GM12864 (cell line): Measurements from ENCODE around the gene USP46.

Source experiments
- DNase-seq: peaks from one replicate; pipeline ENCODE4 v3.0.0-alpha.2; 2011; ENCODE audit warnings: low read depth
- H3K4me3 ChIP-seq: 2 replicates; pipeline ENCODE4 v1.5.1; 2011; ENCODE audit warnings: mild to moderate bottlenecking, low read depth, low read length, control low read depth
- TF ChIP-seq, protein P1 (sequence below): IDR thresholded peaks from 2 replicates; pipeline ENCODE4 v1.5.1; 2011; ENCODE audit warnings: low read depth, mild to moderate bottlenecking, moderate library complexity, low read length, control low read depth, inconsistent platforms; ENCODE audit errors: missing control alignments

USP46 gene

GRCh38 chr4:52612341-52612740, 46.8 kb downstream of the USP46 start:
- H3K4me3 ChIP-seq = no peak overlapping the region
- no peak for DNase-seq
- TF ChIP-seq, protein P1, sequence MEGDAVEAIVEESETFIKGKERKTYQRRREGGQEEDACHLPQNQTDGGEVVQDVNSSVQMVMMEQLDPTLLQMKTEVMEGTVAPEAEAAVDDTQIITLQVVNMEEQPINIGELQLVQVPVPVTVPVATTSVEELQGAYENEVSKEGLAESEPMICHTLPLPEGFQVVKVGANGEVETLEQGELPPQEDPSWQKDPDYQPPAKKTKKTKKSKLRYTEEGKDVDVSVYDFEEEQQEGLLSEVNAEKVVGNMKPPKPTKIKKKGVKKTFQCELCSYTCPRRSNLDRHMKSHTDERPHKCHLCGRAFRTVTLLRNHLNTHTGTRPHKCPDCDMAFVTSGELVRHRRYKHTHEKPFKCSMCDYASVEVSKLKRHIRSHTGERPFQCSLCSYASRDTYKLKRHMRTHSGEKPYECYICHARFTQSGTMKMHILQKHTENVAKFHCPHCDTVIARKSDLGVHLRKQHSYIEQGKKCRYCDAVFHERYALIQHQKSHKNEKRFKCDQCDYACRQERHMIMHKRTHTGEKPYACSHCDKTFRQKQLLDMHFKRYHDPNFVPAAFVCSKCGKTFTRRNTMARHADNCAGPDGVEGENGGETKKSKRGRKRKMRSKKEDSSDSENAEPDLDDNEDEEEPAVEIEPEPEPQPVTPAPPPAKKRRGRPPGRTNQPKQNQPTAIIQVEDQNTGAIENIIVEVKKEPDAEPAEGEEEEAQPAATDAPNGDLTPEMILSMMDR = no peak

GRCh38 chr4:52611030-52611555, 48.0 kb downstream of the USP46 start:
- TF ChIP-seq, protein P1 = no peak
- DNase-seq = no peak

DNA sequence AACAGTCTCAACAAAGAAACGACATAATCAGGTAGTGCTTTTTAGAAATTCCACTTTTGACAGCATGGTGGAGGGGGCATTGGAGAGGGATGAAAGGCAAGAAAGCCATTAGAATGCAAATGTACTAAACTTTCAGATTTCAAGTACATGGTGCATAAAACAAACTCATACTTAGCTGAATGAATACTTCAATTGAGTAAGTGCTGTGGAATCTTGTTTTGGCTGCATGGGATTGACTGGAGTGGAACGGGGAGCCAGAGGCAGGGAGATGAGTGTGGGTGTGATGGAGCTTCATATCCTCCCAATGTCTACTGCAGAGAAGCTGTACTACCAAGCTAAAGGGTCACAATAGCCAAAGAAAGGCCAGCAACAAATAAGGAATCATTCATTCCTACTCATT, 52.4 kb downstream of the USP46 start:
- no peak for DNase-seq

More at GRCh38 chr4:52611030-52611555, 48.0 kb downstream of the USP46 start:
- H3K4me3 ChIP-seq = no peak overlapping the region

DNA sequence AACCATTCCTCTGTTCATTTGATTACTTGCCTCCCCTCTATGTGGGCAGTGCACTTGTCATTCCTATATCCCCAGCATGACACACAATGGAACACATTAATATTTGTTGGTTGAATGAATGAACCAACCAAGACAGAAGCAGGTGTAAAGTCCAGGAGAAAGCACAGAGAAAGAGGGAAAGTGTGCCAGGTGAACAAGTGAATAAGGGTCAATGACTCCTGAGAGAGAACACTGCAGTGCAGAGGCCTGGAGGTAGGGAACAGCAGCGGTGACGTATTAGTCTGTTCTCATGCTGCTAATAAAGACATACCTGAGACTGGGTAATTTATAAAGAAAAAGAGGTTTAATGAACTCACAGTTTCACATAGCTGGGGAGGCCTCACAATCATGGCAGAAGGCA, 53.1 kb downstream of the USP46 start:
- no peak for DNase-seq
- TF ChIP-seq, protein P1 = no peak
- H3K4me3 ChIP-seq = no peak overlapping the region

More for the DNA sequence above, 52.4 kb downstream of the USP46 start:
- no peak overlapping the region for H3K4me3 ChIP-seq
- TF ChIP-seq, protein P1 = no peak

- H3K4me3 ChIP-seq = no peak overlapping the region
- DNase-seq = no peak
- TF ChIP-seq, protein P1 = no peak
Observed at GRCh38 chr4:52604215-52604614, 54.9 kb downstream of the USP46 start.

GRCh38 chr4:52600275-52600674, 58.8 kb downstream of the USP46 start:
- TF ChIP-seq, protein P1 = no peak
- no peak for DNase-seq

DNA sequence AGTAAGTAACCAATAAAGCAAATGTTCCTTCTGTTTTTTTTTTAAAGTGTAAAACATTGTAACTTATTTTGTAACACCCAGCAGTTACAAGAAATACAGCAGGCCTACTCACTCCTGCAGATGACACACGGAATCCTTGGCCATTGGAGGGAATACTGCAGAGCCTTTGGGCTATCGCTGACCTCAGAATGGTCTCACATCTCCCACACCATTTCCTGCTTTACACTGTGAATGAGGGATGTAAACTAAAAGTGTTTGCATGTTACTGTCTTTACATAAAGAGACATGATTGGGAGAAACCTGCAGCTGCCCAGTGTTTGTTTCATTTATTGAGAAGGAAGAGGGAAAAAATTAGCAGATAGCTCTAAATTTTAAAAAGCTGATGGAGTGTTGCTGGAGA, 64.1 kb downstream of the USP46 start:
- H3K4me3 ChIP-seq = no peak overlapping the region
- TF ChIP-seq, protein P1 = no peak

More at GRCh38 chr4:52600275-52600674, 58.8 kb downstream of the USP46 start:
- no peak overlapping the region for H3K4me3 ChIP-seq

More for the DNA sequence above, 64.1 kb downstream of the USP46 start:
- DNase-seq = no peak
